NCI-H748 treated with DMSO at 0.1 percent for 48 hours (cell line): Measurements from ENCODE around the gene UTP20.
"Not testable (repeated sequence)": the region's sequence is repeated elsewhere in the genome, so short reads cannot be mapped to it uniquely, and the experiment has no call there.

Experiments used
- DNase-seq: peaks from one replicate; lab custom pipeline; 2025; lab: John Stamatoyannopoulos, UW

The UTP20 gene

DNA sequence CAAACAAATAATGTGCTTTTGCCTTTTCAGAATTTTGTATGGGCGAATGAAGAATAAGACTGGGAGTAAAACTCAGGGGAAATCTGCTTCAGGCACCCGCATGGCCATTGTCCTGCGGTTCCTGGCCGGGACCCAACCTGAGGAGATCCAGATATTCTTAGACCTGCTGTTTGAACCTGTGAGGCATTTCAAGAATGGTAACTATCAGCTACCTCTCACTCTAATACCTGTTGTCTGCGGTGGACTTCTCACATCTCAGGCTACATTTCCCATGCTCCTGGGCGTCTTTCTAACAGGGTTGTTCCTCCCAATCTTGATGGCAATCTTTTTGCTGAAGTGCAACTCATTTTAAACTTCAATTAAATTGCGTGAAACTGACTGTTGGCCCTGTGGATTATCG, 47.1 kb downstream of the UTP20 start:
- no peak for DNase-seq

- no peak for DNase-seq
These were observed 47.6 kb downstream of the UTP20 start for GRCh38 chr12:101327546-101327945.

DNA sequence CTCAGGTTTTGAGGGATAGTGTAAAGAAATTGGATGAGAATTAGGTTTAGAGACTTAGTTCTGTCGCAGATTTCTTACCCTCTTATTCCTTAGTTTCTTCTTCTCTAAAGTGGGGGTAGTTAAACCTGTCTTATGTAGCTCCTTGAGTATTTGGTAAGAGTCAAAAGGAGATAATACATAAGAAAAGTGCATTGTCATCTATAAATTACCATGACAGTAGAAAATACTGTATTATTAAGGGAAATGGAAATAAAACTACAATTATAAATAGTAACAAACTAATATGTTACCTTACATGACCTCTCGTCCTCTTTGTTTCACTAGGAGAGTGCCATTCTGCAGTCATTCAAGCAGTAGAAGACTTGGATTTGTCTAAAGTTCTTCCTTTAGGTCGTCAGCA, 49.0 kb downstream of the UTP20 start:
- no peak for DNase-seq

DNA sequence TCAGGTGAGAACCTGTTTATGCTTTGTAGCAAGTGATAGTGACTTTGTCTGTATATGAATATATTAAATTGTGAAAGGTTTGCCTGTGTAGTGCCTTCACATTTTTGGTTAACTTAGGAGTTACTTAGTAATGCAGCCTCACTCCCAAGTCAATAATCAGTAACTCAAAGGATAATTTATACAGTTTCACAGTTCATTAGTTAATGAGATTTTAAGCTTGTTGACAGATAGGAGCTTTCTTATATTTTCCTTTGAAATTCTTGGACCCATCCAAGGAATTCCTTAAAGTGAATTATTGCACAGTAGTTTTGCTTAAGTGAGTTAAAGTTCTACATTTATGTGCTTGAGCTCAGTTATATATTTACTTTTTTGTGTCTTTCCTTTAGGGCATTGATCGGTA, 50.7 kb downstream of the UTP20 start:
- DNase-seq, result no peak

- DNase-seq, result no peak
These were observed 56.5 kb downstream of the UTP20 start for GRCh38 chr12:101336437-101336836.

- DNase-seq, result no peak
These were observed 58.2 kb downstream of the UTP20 start for GRCh38 chr12:101338087-101338486.

DNA sequence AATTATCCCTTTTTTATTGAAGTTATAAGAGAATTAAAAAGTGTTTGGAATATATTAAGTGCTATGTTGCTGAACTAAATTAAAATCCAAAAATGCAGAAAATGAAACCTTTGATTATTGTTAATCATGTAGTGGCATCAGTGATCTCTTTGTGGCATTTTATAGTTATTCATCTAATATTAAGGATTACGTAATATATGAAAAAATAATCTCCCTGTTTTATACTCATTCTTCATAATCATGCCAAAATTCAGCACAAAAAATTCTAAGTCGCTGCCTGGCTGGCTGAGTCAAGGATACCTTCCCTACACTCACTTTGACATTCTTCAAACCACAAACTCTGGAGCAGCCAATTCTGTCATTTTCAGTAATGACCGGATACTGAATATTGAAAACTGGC, 64.0 kb downstream of the UTP20 start:
- no peak for DNase-seq

GRCh38 chr12:101351682-101352081, 71.8 kb downstream of the UTP20 start:
- DNase-seq, result no peak

GRCh38 chr12:101356794-101357193, 76.9 kb downstream of the UTP20 start:
- DNase-seq, result no peak

DNA sequence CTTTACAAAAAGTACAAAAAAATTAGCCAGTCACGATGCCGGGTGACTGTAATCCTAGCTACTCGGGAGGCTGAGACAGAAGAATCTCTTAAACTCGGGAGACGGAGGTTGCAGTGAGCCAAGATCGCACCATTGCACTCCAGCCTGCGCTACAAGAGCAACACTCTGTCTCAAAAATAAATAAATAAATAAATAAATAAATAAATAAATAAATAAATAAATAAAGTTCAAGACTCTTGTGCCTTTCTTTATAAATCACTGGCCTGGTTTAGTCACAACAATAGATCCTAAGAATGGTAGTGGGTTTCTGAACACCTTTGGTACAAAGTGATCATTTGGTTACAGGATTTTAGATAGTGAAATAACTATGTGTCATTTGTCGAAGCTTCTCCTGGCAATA, 81.5 kb downstream of the UTP20 start:
- DNase-seq, result no peak

GRCh38 chr12:101368016-101368415, 88.1 kb downstream of the UTP20 start:
- no peak for DNase-seq

- DNase-seq, result no peak
These were observed 92.5 kb downstream of the UTP20 start for GRCh38 chr12:101372431-101372830.

- no peak for DNase-seq
These were observed 95.7 kb downstream of the UTP20 start for GRCh38 chr12:101375573-101375972.

GRCh38 chr12:101379149-101379548, 99.2 kb downstream of the UTP20 start:
- no peak for DNase-seq

DNA sequence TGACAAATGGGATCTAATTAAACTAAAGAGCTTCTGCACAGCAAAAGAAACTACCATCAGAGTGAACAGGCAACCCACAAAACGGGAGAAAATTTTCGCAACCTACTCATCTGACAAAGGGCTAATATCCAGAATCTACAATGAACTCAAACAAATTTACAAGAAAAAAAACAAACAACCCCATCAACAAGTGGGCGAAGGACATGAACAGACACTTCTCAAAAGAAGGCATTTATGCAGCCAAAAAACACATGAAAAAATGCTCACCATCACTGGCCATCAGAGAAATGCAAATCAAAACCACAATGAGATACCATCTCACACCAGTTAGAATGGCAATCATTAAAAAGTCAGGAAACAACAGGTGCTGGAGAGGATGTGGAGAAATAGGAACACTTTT, 111.3 kb downstream of the UTP20 start:
- not testable (repeated sequence) for DNase-seq

DNA sequence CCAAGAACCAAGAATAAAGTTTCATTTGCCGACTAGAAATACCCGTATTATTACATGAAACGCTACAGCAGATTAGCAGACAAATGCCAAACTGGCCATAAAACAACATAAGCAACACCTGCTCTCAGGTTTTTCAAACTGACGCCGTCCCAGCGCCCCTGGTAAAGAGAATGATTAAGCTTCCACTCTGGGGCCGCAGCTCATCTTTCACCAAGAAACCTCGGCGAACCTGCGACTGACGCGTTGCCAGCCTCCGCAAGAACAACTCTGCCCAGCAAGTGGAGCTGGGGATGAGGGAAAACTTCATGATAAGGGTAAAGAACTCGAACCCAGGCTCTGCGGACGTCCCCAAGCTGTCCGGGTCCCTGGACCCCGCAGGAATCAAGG, 127.1 kb downstream of the UTP20 start:
- DNase-seq, result peak; percentile 20

- DNase-seq, result peak; percentile 65
These were observed 127.8 kb downstream of the UTP20 start, which contains the start of gene ARL1 for GRCh38 chr12:101407436-101408345. ARL1 (minus strand) TSS chr12:101407772; CDS start chr12:101407645, 127 bp downstream.

GRCh38 chr12:101410169-101410568, 130.3 kb downstream of the UTP20 start:
- not testable (repeated sequence) for DNase-seq

- DNase-seq, result peak; percentile 28
These were observed 134.7 kb downstream of the UTP20 start for GRCh38 chr12:101414533-101415119.

DNA sequence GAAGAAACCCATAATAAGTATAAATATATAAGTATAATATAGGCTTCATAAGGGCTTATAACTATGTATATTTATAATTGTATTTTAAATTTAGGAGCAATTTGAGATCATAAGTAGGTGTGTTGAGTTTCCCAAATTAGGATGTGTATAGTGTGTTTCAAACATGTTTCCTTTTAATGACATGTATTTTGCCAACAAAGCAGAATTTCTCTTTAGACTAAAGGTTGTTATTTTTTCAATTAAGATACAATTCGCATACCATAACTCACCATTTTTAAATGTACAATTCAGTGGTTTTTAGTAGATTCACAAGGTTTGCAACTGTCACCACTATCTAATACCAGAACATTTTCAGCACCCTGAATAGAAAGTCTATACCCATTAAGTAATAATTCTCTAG, 135.3 kb downstream of the UTP20 start:
- DNase-seq, result no peak

DNA sequence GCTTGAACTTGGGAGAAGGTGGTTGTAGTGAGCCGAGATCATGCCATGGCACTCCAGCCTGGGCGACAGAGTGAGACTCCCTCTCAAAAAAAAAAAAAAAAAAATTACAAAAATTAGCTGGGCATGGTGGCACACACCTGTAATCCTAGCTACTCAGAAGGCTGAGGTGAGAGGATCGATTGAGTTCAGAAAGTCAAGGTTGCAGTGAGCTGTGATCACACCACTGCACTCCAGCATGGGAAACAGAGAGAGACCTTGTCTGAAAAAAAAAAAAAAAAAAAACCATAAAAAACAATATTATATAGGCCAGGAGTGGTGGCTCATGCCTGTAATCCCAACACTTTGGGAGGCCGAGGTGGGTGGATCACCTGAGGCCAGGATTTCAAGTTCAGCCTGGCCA, 142.2 kb downstream of the UTP20 start:
- not testable (repeated sequence) for DNase-seq

DNA sequence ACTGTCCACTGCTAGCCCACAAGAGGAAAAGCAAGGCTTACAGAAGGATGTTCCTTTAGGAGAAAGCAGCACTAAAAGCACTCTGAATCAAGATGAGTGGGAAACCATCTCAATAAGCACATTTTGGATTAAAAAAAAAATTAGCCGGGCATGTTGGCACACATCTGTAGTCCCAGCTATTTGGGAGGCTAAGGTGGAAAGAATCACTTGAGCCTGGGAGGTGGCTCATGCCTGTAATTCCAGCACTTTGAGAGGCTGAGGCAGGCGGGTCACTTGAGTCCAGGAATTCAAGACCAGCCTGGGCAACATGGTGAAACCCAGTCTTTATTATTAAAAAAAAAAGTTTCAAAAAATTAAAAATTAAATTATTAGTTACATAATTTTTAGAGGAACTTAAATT, 144.7 kb downstream of the UTP20 start:
- no peak for DNase-seq

GRCh38 chr12:101430456-101430855, 150.6 kb downstream of the UTP20 start:
- no peak for DNase-seq
